Panc1 (cell line): ENCODE results near the gene AIFM3. TPM values are rescaled to one million over a fixed set of nuclear protein-coding genes. Genes with fewer than 3 reads are reported as not detected.

Experiments used
- ATAC-seq: fragments of 200-7000 bp; cut with Tn5 transposase; 2 replicates; pipeline ENCODE4 v1.9.1; 2020; ENCODE audit warnings: mild to moderate bottlenecking, moderate library complexity
- BruUV-seq: library from RNA; stranded (reverse); fragments of 400-500 nt; replicated peaks from 2 replicates; lab custom pipeline; 2021; lab: Mats Ljungman, UMichigan
- CTCF ChIA-PET: fragments of 300-600 bp; sonication (Branson Sonifier 250); formaldehyde crosslinking; loops from one replicate; lab custom pipeline; 2022; ENCODE audit warnings: antibody characterized with exemption; lab: Charles Lee
- POLR2A ChIA-PET: fragments of 300-600 bp; sonication (Branson Sonifier 250); formaldehyde crosslinking; loops from one replicate; lab custom pipeline; 2022; ENCODE audit warnings: antibody characterized with exemption; lab: Charles Lee
- DNase-seq: peaks from one replicate; pipeline ENCODE4 v3.0.0-alpha.2; 2010; ENCODE audit warnings: low read depth, low spot score
- H3K27ac ChIP-seq: 2 replicates; pipeline ENCODE4 v1.5.1; 2011; ENCODE audit warnings: mild to moderate bottlenecking, low read length, inconsistent platforms
- H3K27me3 ChIP-seq: fragments of 200-500 bp; sonication (Bioruptor generic); 2 replicates; pipeline ENCODE4 v1.6.0; 2014; ENCODE audit warnings: low read length, inconsistent platforms; ENCODE audit not compliant: control insufficient read depth, insufficient read depth
- H3K36me3 ChIP-seq: fragments of 200-500 bp; sonication (Bioruptor generic); 2 replicates; pipeline ENCODE4 v1.5.1; 2014; ENCODE audit warnings: inconsistent platforms, mild to moderate bottlenecking, low read length, moderate library complexity; ENCODE audit not compliant: control insufficient read depth, insufficient read depth
- H3K4me1 ChIP-seq: 2 replicates; pipeline ENCODE4 v1.5.1; 2011; ENCODE audit warnings: inconsistent platforms, mild to moderate bottlenecking, low read length, moderate library complexity; ENCODE audit not compliant: control insufficient read depth, insufficient read depth
- H3K4me3 ChIP-seq, 2 experiments: 2 replicates each; pipeline ENCODE4 v1.5.1; 2011 to 2012; ENCODE audit warnings: low read depth in 2 of 2, low read length in 2 of 2, mild to moderate bottlenecking in 2 of 2, inconsistent platforms in 1 of 2, moderate library complexity in 1 of 2
- H3K9me3 ChIP-seq: fragments of 200-500 bp; sonication (Bioruptor generic); 2 replicates; pipeline ENCODE4 v1.5.1; 2014; ENCODE audit warnings: low read depth, mild to moderate bottlenecking, inconsistent platforms, low read length, moderate library complexity; ENCODE audit not compliant: control insufficient read depth, insufficient read depth
- POLR2AphosphoS5 ChIP-seq: IDR thresholded peaks from 2 replicates; pipeline ENCODE4 v1.6.1; 2012; ENCODE audit warnings: mild to moderate bottlenecking, low read depth, low read length, moderate library complexity
- SIN3A ChIP-seq: IDR thresholded peaks from 2 replicates; pipeline ENCODE4 v1.6.1; 2012; ENCODE audit warnings: low read depth, mild to moderate bottlenecking, low read length, moderate library complexity, borderline replicate concordance; ENCODE audit not compliant: insufficient read depth
- TCF7L2 ChIP-seq: IDR thresholded peaks from 2 replicates; pipeline ENCODE4 v1.6.1; 2011; ENCODE audit warnings: mild to moderate bottlenecking, low read depth, low read length, inconsistent platforms
- in situ Hi-C: cut with HindIII; loops from 2 replicates; pipeline ENCODE4 v1.10.0; 2016; ENCODE audit warnings: low sequenced_read_pairs, low pct_unique_long_range_greater_than_20kb
- intact Hi-C: fragments of 100-400 bp; cut with micrococcal nuclease; formaldehyde crosslinking; loops from one replicate; pipeline ENCODE4 v1.10.0; 2022; ENCODE audit not compliant: unreplicated experiment
- total RNA-seq: library from RNA; stranded (reverse); gene quantifications from one replicate; pipeline ENCODE4 v1.2.1, GENCODE V29; 2021; ENCODE audit not compliant: unreplicated experiment
- TF ChIP-seq, protein P1 (sequence below): fragments of 450-650 bp; IDR thresholded peaks from 2 replicates; pipeline ENCODE4 v1.5.1; 2017; ENCODE audit warnings: mild to moderate bottlenecking
- TF ChIP-seq, protein P2 (sequence below), 2 experiments: IDR thresholded peaks; 2 replicates each; pipeline ENCODE4 v1.6.1; 2011 to 2012; ENCODE audit warnings: low read depth in 2 of 2, control low read depth in 1 of 2, low read length in 1 of 2, mild to moderate bottlenecking in 1 of 2, moderate library complexity in 1 of 2; ENCODE audit not compliant: insufficient read depth in 1 of 2

The AIFM3 gene
- total RNA-seq, 1 experiment from 2014 or later: 2.7 TPM

DNA sequence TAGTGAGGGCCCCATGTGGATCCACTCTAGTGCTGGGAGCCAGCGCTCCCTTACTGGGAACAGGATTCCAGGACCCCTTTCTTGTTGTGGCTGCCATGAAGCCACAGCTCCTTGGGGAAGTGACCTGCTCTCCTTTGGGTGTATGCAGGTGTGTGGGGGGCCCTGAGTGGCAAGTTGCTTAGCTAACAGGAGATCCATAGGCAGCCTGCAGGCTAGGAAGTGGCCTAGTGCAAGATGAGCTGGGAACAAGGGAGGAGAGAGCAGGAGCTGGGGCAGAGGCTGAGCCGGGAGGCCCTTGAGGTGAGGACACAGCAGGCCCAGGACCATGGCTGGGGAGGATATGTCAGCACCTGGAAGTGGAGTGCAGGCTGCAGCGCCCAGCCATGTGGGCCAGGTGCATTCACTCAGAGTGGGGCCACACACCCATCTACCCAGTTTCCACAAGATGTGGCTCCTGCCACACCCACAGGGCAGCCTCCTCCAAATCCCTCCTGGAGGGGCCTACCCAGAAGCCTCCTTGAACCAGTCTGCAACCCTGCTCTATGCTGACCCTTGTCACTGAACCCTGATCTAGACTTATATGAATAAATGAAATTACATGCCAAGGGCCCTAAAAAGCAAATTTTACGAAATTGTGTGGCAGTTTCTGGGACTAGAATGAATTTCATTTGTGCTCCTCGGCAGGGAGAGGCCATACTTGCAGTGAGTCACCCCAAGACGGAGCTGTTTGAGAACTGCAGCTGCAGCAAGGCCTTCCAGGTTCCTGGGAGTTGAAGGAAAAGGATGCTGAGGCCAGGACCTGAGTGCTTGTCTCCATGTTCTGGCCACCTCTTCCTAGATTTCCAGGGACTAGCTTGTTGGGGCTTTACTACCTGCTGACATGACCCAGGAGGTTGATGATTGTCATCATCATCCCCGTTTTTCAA, 31.6 kb downstream of the AIFM3 start:
- no peaks in the 10 kb centered on the region for H3K27me3 ChIP-seq
- ATAC-seq: no peak
- H3K4me3 ChIP-seq: no peak overlapping the region
- H3K36me3 ChIP-seq: no peaks in the 10 kb centered on the region; the same call in 1 of the 2 replicates
- no peak overlapping the region for H3K27ac ChIP-seq
- TF ChIP-seq POLR2AphosphoS5 (peak; percentile 45), TCF7L2 (no peak)
- BruUV-seq: no TSS peak
- DNase-seq: no peak
- ChIA-PET CTCF (no interaction called here), POLR2A (interaction anchor here (0.5 to 1.1 kb wide), 2 partner anchors 9 to 25 kb away, joined by 3 to 6 read pairs; no protein-coding TSS in a partner anchor)
- intact Hi-C loops (no loop called here), in situ Hi-C loops (no loop called here)
- H3K9me3 ChIP-seq: no peaks in the 10 kb centered on the region
- peaks cover 9% of the 10 kb centered on the region for H3K4me1 ChIP-seq

DNA sequence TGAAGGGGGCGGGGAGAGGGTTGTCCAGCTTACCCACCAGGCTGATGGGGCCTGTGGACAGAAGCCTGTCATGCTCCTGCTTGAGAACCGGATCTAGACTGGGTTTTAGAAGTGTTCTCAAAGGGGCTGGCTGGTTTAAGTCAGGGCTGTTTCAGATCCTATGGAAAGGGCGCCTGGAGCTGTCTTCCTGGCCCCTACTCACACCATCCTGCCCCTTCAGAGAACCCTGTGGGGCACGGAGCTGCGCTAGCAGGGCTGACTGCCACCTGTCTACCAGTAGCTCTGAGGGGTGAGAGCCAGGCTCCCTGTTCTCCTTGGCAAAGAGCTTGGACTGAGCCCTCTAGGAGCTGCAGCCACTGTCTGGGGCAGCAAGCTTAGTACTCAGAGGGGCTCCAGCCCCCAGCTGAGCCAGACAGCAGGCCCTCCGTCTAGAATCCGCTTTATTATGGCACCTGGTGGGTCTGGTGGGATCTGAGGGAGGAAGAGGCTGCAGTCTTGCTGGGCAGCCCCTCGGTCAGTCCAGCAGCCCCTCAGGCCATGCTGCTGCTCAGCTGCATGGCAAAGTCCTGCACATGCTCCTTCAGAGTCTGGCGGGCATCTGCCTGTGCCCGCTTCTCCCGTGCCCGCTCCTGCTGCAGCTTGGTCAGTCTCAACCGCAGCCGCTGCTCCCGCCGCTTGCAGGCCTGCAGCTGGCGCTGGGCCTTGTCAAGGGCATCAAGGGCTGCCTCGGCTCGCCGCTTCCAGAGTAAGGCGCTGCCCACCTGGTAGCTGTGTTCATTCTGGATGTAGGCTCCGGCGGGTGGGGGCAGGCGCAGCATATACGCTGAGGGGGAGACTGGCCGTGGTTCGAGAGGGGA, 32.5 kb downstream of the AIFM3 start:
- TF ChIP-seq SIN3A: no peak
- no peak for TF ChIP-seq TCF7L2
- TF ChIP-seq, protein P1, sequence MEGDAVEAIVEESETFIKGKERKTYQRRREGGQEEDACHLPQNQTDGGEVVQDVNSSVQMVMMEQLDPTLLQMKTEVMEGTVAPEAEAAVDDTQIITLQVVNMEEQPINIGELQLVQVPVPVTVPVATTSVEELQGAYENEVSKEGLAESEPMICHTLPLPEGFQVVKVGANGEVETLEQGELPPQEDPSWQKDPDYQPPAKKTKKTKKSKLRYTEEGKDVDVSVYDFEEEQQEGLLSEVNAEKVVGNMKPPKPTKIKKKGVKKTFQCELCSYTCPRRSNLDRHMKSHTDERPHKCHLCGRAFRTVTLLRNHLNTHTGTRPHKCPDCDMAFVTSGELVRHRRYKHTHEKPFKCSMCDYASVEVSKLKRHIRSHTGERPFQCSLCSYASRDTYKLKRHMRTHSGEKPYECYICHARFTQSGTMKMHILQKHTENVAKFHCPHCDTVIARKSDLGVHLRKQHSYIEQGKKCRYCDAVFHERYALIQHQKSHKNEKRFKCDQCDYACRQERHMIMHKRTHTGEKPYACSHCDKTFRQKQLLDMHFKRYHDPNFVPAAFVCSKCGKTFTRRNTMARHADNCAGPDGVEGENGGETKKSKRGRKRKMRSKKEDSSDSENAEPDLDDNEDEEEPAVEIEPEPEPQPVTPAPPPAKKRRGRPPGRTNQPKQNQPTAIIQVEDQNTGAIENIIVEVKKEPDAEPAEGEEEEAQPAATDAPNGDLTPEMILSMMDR: no peak
- TF ChIP-seq, protein P2, sequence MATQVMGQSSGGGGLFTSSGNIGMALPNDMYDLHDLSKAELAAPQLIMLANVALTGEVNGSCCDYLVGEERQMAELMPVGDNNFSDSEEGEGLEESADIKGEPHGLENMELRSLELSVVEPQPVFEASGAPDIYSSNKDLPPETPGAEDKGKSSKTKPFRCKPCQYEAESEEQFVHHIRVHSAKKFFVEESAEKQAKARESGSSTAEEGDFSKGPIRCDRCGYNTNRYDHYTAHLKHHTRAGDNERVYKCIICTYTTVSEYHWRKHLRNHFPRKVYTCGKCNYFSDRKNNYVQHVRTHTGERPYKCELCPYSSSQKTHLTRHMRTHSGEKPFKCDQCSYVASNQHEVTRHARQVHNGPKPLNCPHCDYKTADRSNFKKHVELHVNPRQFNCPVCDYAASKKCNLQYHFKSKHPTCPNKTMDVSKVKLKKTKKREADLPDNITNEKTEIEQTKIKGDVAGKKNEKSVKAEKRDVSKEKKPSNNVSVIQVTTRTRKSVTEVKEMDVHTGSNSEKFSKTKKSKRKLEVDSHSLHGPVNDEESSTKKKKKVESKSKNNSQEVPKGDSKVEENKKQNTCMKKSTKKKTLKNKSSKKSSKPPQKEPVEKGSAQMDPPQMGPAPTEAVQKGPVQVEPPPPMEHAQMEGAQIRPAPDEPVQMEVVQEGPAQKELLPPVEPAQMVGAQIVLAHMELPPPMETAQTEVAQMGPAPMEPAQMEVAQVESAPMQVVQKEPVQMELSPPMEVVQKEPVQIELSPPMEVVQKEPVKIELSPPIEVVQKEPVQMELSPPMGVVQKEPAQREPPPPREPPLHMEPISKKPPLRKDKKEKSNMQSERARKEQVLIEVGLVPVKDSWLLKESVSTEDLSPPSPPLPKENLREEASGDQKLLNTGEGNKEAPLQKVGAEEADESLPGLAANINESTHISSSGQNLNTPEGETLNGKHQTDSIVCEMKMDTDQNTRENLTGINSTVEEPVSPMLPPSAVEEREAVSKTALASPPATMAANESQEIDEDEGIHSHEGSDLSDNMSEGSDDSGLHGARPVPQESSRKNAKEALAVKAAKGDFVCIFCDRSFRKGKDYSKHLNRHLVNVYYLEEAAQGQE (IDR thresholded peaks at IDR 0.05; ENCODE audit: insufficient read depth in 1 of 2, low read depth in 2 of 2, low read length in 1 of 2): no peak
- TF ChIP-seq POLR2AphosphoS5: peak; percentile 18; the same call in 1 of the 2 replicates
- in situ Hi-C loops: no loop called here
- Histone ChIP-seq H3K4me3 (no peak overlapping the region), H3K27me3 (no peaks in the 10 kb centered on the region), H3K9me3 (no peaks in the 10 kb centered on the region), H3K4me1 (peaks cover 9% of the 10 kb centered on the region), H3K27ac (no peak overlapping the region), H3K36me3 (no peaks in the 10 kb centered on the region; the same call in 1 of the 2 replicates)
- ChIA-PET POLR2A (interaction anchor here (0.5 to 1.1 kb wide), 3 partner anchors 10 to 89 kb away, joined by 3 to 7 read pairs (median 6); no protein-coding TSS in a partner anchor), CTCF (no interaction called here)
- DNase-seq (no peak), ATAC-seq (no peak)
- BruUV-seq: no TSS peak
- intact Hi-C loops: no loop called here
